Chondrocyte (in vitro differentiated cells): ENCODE results near the gene BCAR1. TPM values are rescaled to one million over a fixed set of nuclear protein-coding genes. Genes with fewer than 3 reads are reported as not detected.

Source experiments
- DNase-seq: peaks from one replicate; pipeline ENCODE4 v3.0.0; 2021; ENCODE audit warnings: mixed read lengths, low spot score
- H3K27ac Mint-ChIP-seq: one replicate; pipeline ENCODE4 v1.8.0; 2021; ENCODE audit warnings: mild to moderate bottlenecking, moderate library complexity, mixed read lengths; ENCODE audit not compliant: unreplicated experiment
- H3K27me3 Mint-ChIP-seq: 2 replicates; pipeline ENCODE4 v1.8.0; 2021; ENCODE audit warnings: low read depth, mixed read lengths
- H3K36me3 Mint-ChIP-seq: 2 replicates; pipeline ENCODE4 v1.8.0; 2021; ENCODE audit warnings: low read depth, mixed read lengths
- H3K4me1 Mint-ChIP-seq: 2 replicates; pipeline ENCODE4 v1.8.0; 2021; ENCODE audit warnings: low read depth, mild to moderate bottlenecking, mixed read lengths
- H3K4me3 Mint-ChIP-seq: one replicate; pipeline ENCODE4 v1.8.0; 2021; ENCODE audit warnings: mild to moderate bottlenecking, moderate library complexity, mixed read lengths; ENCODE audit not compliant: unreplicated experiment
- H3K9me3 Mint-ChIP-seq: 2 replicates; pipeline ENCODE4 v1.8.0; 2021; ENCODE audit warnings: low read depth, mixed read lengths
- total RNA-seq: library from RNA; stranded (reverse); gene quantifications from 3 replicates; pipeline ENCODE4 v1.2.1, GENCODE V29; 2021
- TF ChIP-seq, protein P1 (sequence below): fragments of 200-600 bp; sonication (generic); IDR thresholded peaks from 2 replicates; pipeline ENCODE4 v1.5.0; 2021; ENCODE audit warnings: antibody characterized with exemption, mild to moderate bottlenecking, moderate library complexity

Gene BCAR1
- total RNA-seq, 1 donor from 2014 or later = 125 TPM

DNA sequence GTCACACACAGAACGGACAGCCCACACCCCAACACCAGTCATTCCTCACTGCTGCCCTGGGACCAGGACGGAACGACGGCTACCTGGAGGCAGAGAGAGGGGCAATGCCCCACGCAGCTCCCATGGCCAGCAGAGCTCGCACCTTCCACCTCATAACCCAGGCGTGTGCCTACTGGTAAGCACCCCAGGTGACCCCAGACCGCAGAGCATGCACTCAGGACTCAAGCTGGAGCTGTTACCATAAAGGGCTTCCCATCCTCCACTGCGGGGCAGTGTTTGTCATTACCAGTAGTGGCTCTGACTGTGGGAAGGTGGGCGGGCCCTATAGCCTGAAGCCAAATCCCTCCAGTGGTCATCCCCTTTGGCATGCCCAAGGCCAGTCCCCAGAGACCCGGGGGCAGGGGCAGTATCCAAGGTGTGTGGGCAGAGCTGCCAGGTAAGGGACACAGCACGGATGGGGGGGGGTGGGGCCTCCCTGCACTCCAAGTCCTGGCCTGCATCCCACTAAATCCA lies 4.7 kb upstream of the BCAR1 start:
- peak; percentile 90 for DNase-seq
- no peaks in the 10 kb centered on the region for H3K36me3 Mint-ChIP-seq
- TF ChIP-seq, protein P1, sequence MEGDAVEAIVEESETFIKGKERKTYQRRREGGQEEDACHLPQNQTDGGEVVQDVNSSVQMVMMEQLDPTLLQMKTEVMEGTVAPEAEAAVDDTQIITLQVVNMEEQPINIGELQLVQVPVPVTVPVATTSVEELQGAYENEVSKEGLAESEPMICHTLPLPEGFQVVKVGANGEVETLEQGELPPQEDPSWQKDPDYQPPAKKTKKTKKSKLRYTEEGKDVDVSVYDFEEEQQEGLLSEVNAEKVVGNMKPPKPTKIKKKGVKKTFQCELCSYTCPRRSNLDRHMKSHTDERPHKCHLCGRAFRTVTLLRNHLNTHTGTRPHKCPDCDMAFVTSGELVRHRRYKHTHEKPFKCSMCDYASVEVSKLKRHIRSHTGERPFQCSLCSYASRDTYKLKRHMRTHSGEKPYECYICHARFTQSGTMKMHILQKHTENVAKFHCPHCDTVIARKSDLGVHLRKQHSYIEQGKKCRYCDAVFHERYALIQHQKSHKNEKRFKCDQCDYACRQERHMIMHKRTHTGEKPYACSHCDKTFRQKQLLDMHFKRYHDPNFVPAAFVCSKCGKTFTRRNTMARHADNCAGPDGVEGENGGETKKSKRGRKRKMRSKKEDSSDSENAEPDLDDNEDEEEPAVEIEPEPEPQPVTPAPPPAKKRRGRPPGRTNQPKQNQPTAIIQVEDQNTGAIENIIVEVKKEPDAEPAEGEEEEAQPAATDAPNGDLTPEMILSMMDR = no peak
- H3K27me3 Mint-ChIP-seq = no peaks in the 10 kb centered on the region
- no peak overlapping the region for H3K4me3 Mint-ChIP-seq
- H3K4me1 Mint-ChIP-seq = peaks cover 88% of the 10 kb centered on the region
- peak overlapping the region; percentile 92 for H3K27ac Mint-ChIP-seq
- no peaks in the 10 kb centered on the region for H3K9me3 Mint-ChIP-seq

DNA sequence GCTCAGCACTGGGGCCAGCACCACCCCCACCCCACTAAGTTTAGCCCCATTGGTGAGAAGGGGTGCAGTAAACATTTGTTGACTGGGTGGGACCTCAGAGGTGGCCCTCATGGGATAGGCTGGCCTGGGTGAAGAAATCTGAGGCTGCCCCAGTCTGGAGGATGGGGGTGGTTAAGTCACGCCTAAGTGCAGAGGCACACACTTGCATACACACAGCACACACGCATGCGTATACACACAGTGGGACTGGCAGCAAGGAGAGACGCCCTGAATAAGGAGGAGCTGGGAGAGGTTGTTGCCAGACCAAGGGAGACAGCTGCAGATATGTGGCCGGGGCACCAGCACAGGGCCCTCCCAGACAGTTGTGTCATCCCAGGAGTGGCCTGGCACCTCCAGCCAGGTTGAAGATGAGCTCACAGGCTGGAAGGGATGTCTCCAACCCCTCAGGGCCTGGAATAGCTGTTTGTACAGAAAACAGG lies 3.0 kb upstream of the BCAR1 start:
- peaks cover 86% of the 10 kb centered on the region for H3K4me1 Mint-ChIP-seq
- no peak for DNase-seq
- peak overlapping the region; percentile 94 for H3K27ac Mint-ChIP-seq
- no peaks in the 10 kb centered on the region for H3K36me3 Mint-ChIP-seq
- TF ChIP-seq, protein P1 = no peak
- H3K27me3 Mint-ChIP-seq = no peaks in the 10 kb centered on the region
- no peaks in the 10 kb centered on the region for H3K9me3 Mint-ChIP-seq
- no peak overlapping the region for H3K4me3 Mint-ChIP-seq

DNA sequence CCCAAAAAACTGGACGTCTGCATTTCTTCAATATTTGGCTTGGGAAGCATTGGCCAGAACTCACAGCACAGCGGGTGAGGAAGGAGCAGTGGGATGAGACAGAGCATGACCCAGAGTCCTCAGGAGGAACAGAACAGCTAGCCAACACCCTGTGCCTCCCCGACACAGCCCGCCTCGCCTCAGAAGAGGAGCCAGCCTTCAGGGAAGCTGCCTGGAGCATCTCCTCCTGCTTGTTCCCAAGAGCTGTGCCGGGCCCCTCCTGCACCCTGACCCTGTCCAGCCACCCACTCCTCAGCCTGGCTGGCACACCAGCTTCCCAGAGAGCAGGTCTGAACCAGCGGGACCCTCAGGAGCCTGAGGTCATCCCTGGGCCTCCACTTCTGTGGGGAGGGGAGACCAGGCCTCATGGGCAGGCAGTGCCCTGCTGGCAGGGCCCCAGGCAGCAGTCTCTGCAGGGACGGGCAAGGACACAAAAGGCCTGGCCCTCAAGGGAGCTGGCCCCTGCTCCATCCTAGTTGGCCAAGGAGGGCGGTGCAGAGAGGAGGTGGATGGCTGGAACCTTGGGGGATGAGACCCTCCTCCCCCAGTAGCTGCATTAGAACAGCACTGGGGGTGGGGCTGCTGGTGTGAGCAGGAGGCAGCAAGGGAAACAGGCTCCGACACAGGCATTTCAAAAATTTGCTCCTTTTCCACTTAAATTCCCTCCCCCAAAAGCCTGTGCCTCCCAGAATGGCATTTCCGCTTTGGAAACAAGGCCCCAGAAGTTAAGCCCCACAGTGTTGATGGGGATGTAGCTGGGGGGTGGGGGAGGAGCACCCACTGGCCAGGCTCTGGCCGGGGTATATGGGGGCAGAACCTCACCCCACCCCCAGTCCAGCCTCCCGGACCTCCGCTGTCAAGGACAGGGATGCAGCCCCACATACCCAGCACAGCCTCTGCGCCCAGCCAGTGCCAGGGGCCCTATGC lies 1.8 kb upstream of the BCAR1 start:
- H3K4me1 Mint-ChIP-seq = peaks cover 86% of the 10 kb centered on the region
- no peaks in the 10 kb centered on the region for H3K9me3 Mint-ChIP-seq

DNA sequence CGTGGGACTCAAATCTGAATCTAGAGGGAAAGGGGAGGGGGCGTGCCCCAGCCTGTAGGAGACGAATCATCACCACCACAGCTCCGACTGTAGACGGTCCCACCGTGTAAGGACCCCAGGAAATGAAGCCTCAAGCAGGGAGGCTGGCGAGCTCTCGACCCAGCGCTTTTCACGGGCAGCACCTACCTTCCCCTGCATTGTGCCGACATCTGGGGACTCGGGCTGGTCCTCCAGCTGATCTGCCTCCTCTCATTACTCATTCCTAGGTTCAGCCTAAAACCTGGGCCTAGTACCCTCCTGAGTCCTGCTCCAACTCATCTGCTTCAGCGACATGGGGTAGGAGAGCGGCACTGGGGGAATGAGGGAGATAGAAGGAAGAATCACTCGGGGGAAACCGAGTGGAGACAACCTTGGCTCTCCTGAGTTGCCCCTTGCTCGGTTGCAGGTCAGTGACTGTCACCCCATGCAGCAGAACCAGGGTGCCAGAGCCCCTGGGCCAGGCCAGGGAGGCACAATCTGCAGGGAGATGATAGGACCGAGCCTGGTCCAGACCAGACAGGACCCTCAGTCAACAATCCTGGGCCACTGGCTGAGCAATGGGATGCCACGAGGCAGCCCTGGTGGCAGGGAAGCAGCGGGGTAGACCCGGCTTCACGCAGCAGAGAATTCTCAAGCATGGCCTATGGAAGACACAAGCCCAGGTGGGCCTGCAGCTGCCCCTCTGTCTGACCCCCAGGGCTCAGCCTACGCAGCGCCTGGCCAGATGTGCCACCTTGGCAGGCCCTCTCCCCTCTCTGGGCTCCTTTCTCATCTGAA lies 833 bp upstream of the BCAR1 start:
- TF ChIP-seq, protein P1 = no peak
- peak; percentile 87 for DNase-seq
- peak overlapping the region; percentile 94 for H3K27ac Mint-ChIP-seq
- peaks cover 2% of the 10 kb centered on the region for H3K36me3 Mint-ChIP-seq
- no peaks in the 10 kb centered on the region for H3K9me3 Mint-ChIP-seq
- no peaks in the 10 kb centered on the region for H3K27me3 Mint-ChIP-seq
- peak overlapping the region; percentile 65 for H3K4me3 Mint-ChIP-seq
- peaks cover 86% of the 10 kb centered on the region for H3K4me1 Mint-ChIP-seq

More for the DNA sequence above, 1.8 kb upstream of the BCAR1 start:
- Mint-ChIP-seq H3K27me3 (no peaks in the 10 kb centered on the region), H3K4me3 (peak overlapping the region; percentile 56), H3K36me3 (peaks cover 2% of the 10 kb centered on the region), H3K27ac (peak overlapping the region; percentile 94)
- TF ChIP-seq, protein P1 = peak; percentile 27
- peak; percentile 91 for DNase-seq
